Astrocyte (in vitro differentiated cells and primary cell): ENCODE results near the gene DCHS2.

Source experiments
- EZH2 ChIP-seq: IDR thresholded peaks from 2 replicates; pipeline ENCODE4 v1.6.1; 2012; ENCODE audit warnings: mild to moderate bottlenecking, low read length, inconsistent platforms; ENCODE audit not compliant: insufficient read depth
- TF ChIP-seq, protein P1 (sequence below): IDR thresholded peaks from 2 replicates; pipeline ENCODE4 v1.5.1; 2011; ENCODE audit warnings: low read depth, mild to moderate bottlenecking, inconsistent platforms, low read length, moderate library complexity; ENCODE audit not compliant: insufficient read depth

GRCh38 chr4:154344686-154345085 is 146.9 kb downstream of the DCHS2 start:
- TF ChIP-seq, protein P1, sequence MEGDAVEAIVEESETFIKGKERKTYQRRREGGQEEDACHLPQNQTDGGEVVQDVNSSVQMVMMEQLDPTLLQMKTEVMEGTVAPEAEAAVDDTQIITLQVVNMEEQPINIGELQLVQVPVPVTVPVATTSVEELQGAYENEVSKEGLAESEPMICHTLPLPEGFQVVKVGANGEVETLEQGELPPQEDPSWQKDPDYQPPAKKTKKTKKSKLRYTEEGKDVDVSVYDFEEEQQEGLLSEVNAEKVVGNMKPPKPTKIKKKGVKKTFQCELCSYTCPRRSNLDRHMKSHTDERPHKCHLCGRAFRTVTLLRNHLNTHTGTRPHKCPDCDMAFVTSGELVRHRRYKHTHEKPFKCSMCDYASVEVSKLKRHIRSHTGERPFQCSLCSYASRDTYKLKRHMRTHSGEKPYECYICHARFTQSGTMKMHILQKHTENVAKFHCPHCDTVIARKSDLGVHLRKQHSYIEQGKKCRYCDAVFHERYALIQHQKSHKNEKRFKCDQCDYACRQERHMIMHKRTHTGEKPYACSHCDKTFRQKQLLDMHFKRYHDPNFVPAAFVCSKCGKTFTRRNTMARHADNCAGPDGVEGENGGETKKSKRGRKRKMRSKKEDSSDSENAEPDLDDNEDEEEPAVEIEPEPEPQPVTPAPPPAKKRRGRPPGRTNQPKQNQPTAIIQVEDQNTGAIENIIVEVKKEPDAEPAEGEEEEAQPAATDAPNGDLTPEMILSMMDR, result no peak
- TF ChIP-seq EZH2, result no peak
